ENCODE measurements around the gene CAMTA1.

Gene CAMTA1

GRCh38 chr1:6858596-6858995 is 73.3 kb downstream of the CAMTA1 start:
- DNase-seq: no peak

- DNase-seq: peak; percentile 45
These were observed 74.4 kb downstream of the CAMTA1 start for GRCh38 chr1:6859415-6860343.

- no peak for DNase-seq
These were observed 75.1 kb downstream of the CAMTA1 start for GRCh38 chr1:6860401-6860800.

- no peak for DNase-seq
These were observed 75.9 kb downstream of the CAMTA1 start for GRCh38 chr1:6861075-6861724.

GRCh38 chr1:6862906-6863305 is 77.7 kb downstream of the CAMTA1 start:
- DNase-seq: no peak

- DNase-seq: no peak
These were observed 78.9 kb downstream of the CAMTA1 start for GRCh38 chr1:6864166-6864565.

- no peak for DNase-seq
These were observed 81.6 kb downstream of the CAMTA1 start for GRCh38 chr1:6866825-6867224.

GRCh38 chr1:6867321-6867720 is 82.1 kb downstream of the CAMTA1 start:
- no peak for DNase-seq

GRCh38 chr1:6867729-6868659 is 82.7 kb downstream of the CAMTA1 start:
- no peak for DNase-seq

GRCh38 chr1:6868660-6869380 is 83.6 kb downstream of the CAMTA1 start:
- no peak for DNase-seq

- no peak for DNase-seq
These were observed 84.3 kb downstream of the CAMTA1 start for GRCh38 chr1:6869545-6869944.

- no peak for DNase-seq
These were observed 84.8 kb downstream of the CAMTA1 start for GRCh38 chr1:6870086-6870485.

- DNase-seq: no peak
These were observed 85.3 kb downstream of the CAMTA1 start for GRCh38 chr1:6870571-6870970.

GRCh38 chr1:6871300-6871972 is 86.2 kb downstream of the CAMTA1 start:
- no peak for DNase-seq

- DNase-seq: no peak
These were observed 87.5 kb downstream of the CAMTA1 start for GRCh38 chr1:6872573-6873261.

- no peak for DNase-seq
These were observed 88.2 kb downstream of the CAMTA1 start for GRCh38 chr1:6873298-6874015.

- no peak for DNase-seq
These were observed 89.0 kb downstream of the CAMTA1 start for GRCh38 chr1:6874298-6874697.

- DNase-seq: no peak
These were observed 95.9 kb downstream of the CAMTA1 start for GRCh38 chr1:6880951-6881690.

GRCh38 chr1:6882414-6882813 is 97.2 kb downstream of the CAMTA1 start:
- no peak for DNase-seq

- no peak for DNase-seq
These were observed 99.4 kb downstream of the CAMTA1 start for GRCh38 chr1:6884652-6885153.
